ENCODE data around the gene PLOD3.
A peak's percentile ranks its signal among the peaks of the same experiment; 100 is the strongest.
"Not testable (repeated sequence)": the region's sequence is repeated elsewhere in the genome, so short reads cannot be mapped to it uniquely, and the experiment has no call there.

PLOD3 gene

GRCh38 chr7:101210143-101210542, 7.2 kb downstream of the PLOD3 start:
- no peak for DNase-seq (ENCODE audit: low read depth)

GRCh38 chr7:101208794-101209193, 8.6 kb downstream of the PLOD3 start:
- no peak for DNase-seq (ENCODE audit: low read depth)

- no peak for DNase-seq (ENCODE audit: low read depth)
Measured at GRCh38 chr7:101207459-101207858, 9.9 kb downstream of the PLOD3 start.

- DNase-seq (ENCODE audit: low read depth): no peak
Measured at GRCh38 chr7:101206665-101207042, 10.7 kb downstream of the PLOD3 start.

GRCh38 chr7:101205901-101206664, 11.3 kb downstream of the PLOD3 start:
- no peak for DNase-seq (ENCODE audit: low read depth)

- peak; percentile 41 for DNase-seq (ENCODE audit: low read depth)
Measured at GRCh38 chr7:101203740-101204738, 13.3 kb downstream of the PLOD3 start.

GRCh38 chr7:101202603-101202918, 14.8 kb downstream of the PLOD3 start:
- DNase-seq (ENCODE audit: low read depth): no peak

- DNase-seq (ENCODE audit: low read depth): peak; percentile 13
Measured at GRCh38 chr7:101201695-101202602, 15.4 kb downstream of the PLOD3 start.

- no peak for DNase-seq (ENCODE audit: low read depth)
Measured at GRCh38 chr7:101200862-101201599, 16.4 kb downstream of the PLOD3 start, which contains the start of gene MOGAT3. Gene MOGAT3 (minus strand): TSS chr7:101201036. CDS start chr7:101200854, 182 bp downstream.

GRCh38 chr7:101200504-101200861, 16.9 kb downstream of the PLOD3 start:
- DNase-seq (ENCODE audit: low read depth): no peak

GRCh38 chr7:101199522-101199921, 17.9 kb downstream of the PLOD3 start:
- not testable (repeated sequence) for DNase-seq (ENCODE audit: low read depth)

GRCh38 chr7:101198476-101198875, 18.9 kb downstream of the PLOD3 start:
- DNase-seq (ENCODE audit: low read depth): no peak

GRCh38 chr7:101197991-101198390, 19.4 kb downstream of the PLOD3 start:
- no peak for DNase-seq (ENCODE audit: low read depth)

GRCh38 chr7:101195884-101196283, 21.5 kb downstream of the PLOD3 start:
- DNase-seq (ENCODE audit: low read depth): no peak

- no peak for DNase-seq (ENCODE audit: low read depth)
Measured at GRCh38 chr7:101189109-101189508, 28.3 kb downstream of the PLOD3 start.

- DNase-seq (ENCODE audit: low read depth): no peak
Measured at GRCh38 chr7:101186844-101187428, 30.4 kb downstream of the PLOD3 start.

- DNase-seq (ENCODE audit: low read depth): no peak
Measured at GRCh38 chr7:101186194-101186593, 31.2 kb downstream of the PLOD3 start.

GRCh38 chr7:101185258-101185839, 32.0 kb downstream of the PLOD3 start:
- peak; percentile 84 for DNase-seq (ENCODE audit: low read depth)

- DNase-seq (ENCODE audit: low read depth): no peak
Measured at GRCh38 chr7:101180130-101180755, 37.1 kb downstream of the PLOD3 start, which contains the start of gene NAT16. Gene NAT16 (minus strand): TSS chr7:101180293. CDS start chr7:101174807, 5,486 bp downstream.

GRCh38 chr7:101179713-101180112, 37.7 kb downstream of the PLOD3 start:
- no peak for DNase-seq (ENCODE audit: low read depth)

Measured in EH (cell line).